Lung (tissue), 12 donors: ENCODE data around the gene MCU. TPM values are rescaled to one million over a fixed set of nuclear protein-coding genes. Genes with fewer than 3 reads are reported as not detected.
"Not testable (repeated sequence)": the region's sequence is repeated elsewhere in the genome, so short reads cannot be mapped to it uniquely, and the experiment has no call there.

ENCODE experiments used
- ATAC-seq: fragments of 200-7000 bp; cut with Tn5 transposase; one replicate; pipeline ENCODE4 v1.9.1; 2020; ENCODE audit warnings: moderate number of reproducible peaks; ENCODE audit not compliant: insufficient read depth, low FRiP score
- DNase-seq, 3 donors: peaks; one replicate each; pipeline ENCODE4 v3.0.0-alpha.2; 2013 to 2017
- H3K27ac ChIP-seq, 2 donors: one replicate each; pipeline ENCODE4 v1.5.1; 2013; ENCODE audit warnings: mild to moderate bottlenecking in 2 of 2, moderate library complexity in 2 of 2, control low read depth in 1 of 2, inconsistent platforms in 1 of 2, low read depth in 1 of 2, low read length in 1 of 2
- H3K27me3 ChIP-seq, 3 donors: one replicate each; pipeline ENCODE4 v1.5.1; 2013; ENCODE audit warnings: low read length in 2 of 3; ENCODE audit not compliant: control insufficient read depth in 3 of 3, insufficient read depth in 3 of 3
- H3K36me3 ChIP-seq, 4 donors: one replicate each; pipeline ENCODE4 v1.5.1; 2013; ENCODE audit warnings: low read length in 4 of 4, mild to moderate bottlenecking in 1 of 4, moderate library complexity in 1 of 4; ENCODE audit not compliant: control insufficient read depth in 4 of 4, insufficient read depth in 4 of 4
- H3K4me1 ChIP-seq, 5 donors: one replicate each; pipeline ENCODE4 v1.5.1; 2013; ENCODE audit warnings: low read length in 5 of 5, mild to moderate bottlenecking in 2 of 5, moderate library complexity in 1 of 5; ENCODE audit not compliant: control insufficient read depth in 5 of 5, insufficient read depth in 5 of 5
- H3K4me3 ChIP-seq: one replicate; pipeline ENCODE4 v1.5.1; 2013; ENCODE audit warnings: mild to moderate bottlenecking, control low read depth, moderate library complexity
- H3K9ac ChIP-seq, 2 donors: one replicate each; pipeline ENCODE4 v1.5.1; 2013; ENCODE audit warnings: low read length in 2 of 2, control low read depth in 1 of 2; ENCODE audit not compliant: insufficient read depth in 1 of 2
- H3K9me3 ChIP-seq, 4 donors: one replicate each; pipeline ENCODE4 v1.5.1; 2013; ENCODE audit warnings: low read length in 3 of 4, mild to moderate bottlenecking in 1 of 4, moderate library complexity in 1 of 4; ENCODE audit not compliant: control insufficient read depth in 4 of 4, insufficient read depth in 3 of 4
- CTCF ChIP-seq: IDR thresholded peaks from 2 replicates; pipeline ENCODE4 v1.5.1; 2012; ENCODE audit warnings: mild to moderate bottlenecking; ENCODE audit errors: control extremely low read depth, extremely low read depth
- WGBS, 2 donors: extraction: QIAGEN DNeasy Blood & Tissue Kit; methylation state at CpG; one replicate each; pipeline ENCODE4 v1.1.7; 2013; 5-methylcytosine and 5-hydroxymethylcytosine counted together
- polyA plus RNA-seq, 2 donors: library from polyadenylated mRNA; stranded (reverse); fragments of 200-250 nt; gene quantifications; one replicate each; pipeline ENCODE4 v1.2.1, GENCODE V29; 2013
- total RNA-seq, 2 donors: library from RNA; depleted of rRNA in 1 of 2; stranded (reverse); fragments of >200 nt in 1 of 2; gene quantifications; one replicate each; pipeline ENCODE4 v1.2.1, GENCODE V29; 2014 to 2021
- donor health status: control.
- donor health status: control.
- donor health status: Bipolar disorder and iron deficiency.
- donor health status: healthy.
- donor health status: DM: yes; HTN: yes; CAD: no.

The MCU gene
- total and polyA plus RNA-seq, 4 donors, result 23.1 to 70.7 (median 29.0) TPM

DNA sequence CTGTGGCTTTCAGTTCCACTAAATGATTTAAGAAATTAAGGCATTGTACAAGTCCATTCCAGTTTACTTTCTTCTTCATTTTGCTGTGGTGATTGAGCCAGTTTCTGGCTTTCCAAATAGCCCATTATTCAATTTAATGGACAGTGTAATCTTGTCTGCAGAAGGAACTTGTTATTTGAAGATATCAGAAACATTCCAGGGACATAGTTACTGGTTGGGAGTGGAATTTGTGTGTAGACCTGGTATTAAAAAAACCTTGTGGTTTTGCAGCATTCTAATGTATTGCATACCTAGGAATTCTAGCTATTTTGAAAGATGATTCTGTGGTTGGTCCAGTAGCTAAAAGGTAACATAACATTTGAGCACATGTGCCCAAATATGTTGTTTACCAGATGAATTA lies 72.2 kb downstream of the MCU start:
- no peak overlapping the region for H3K27ac ChIP-seq
- H3K4me1 ChIP-seq, result peaks cover 0 to 3% (median 0%) of the 10 kb centered on the region in 5 donors
- no peak overlapping the region for H3K9ac ChIP-seq
- no peaks in the 10 kb centered on the region for H3K27me3 ChIP-seq
- no peak for TF ChIP-seq CTCF
- ATAC-seq, result no peak
- H3K36me3 ChIP-seq, result peaks cover 0 to 2% (median 0%) of the 10 kb centered on the region in 4 donors
- peaks cover 0 to 1% (median 0%) of the 10 kb centered on the region in 4 donors for H3K9me3 ChIP-seq
- no peak overlapping the region for H3K4me3 ChIP-seq
- no peak for DNase-seq

- peaks cover 0 to 3% (median 0%) of the 10 kb centered on the region in 5 donors for H3K4me1 ChIP-seq
- peaks cover 0 to 1% (median 0%) of the 10 kb centered on the region in 4 donors for H3K9me3 ChIP-seq
- ATAC-seq (no peak), DNase-seq (no peak)
- H3K9ac ChIP-seq, result no peak overlapping the region
- no peaks in the 10 kb centered on the region for H3K27me3 ChIP-seq
- no peak overlapping the region for H3K4me3 ChIP-seq
- H3K27ac ChIP-seq, result no peak overlapping the region
- TF ChIP-seq CTCF, result no peak
- 92 to 95% methylated on average over 3 of the region's 3 CpGs for WGBS, 2 donors
- peaks cover 0 to 2% (median 0%) of the 10 kb centered on the region in 4 donors for H3K36me3 ChIP-seq
Measured at GRCh38 chr10:72765051-72765745, 73.3 kb downstream of the MCU start.

- H3K9me3 ChIP-seq, result peaks cover 0 to 14% (median 4%) of the 10 kb centered on the region in 4 donors
- H3K36me3 ChIP-seq, DNase-seq, H3K4me3 ChIP-seq, ATAC-seq, H3K4me1 ChIP-seq, H3K9ac ChIP-seq, H3K27ac ChIP-seq, H3K27me3 ChIP-seq: not testable (repeated sequence)
Measured at GRCh38 chr10:72771195-72771594, 79.3 kb downstream of the MCU start.

GRCh38 chr10:72772031-72772430 lies 80.1 kb downstream of the MCU start:
- Histone ChIP-seq H3K36me3 (peaks cover 0 to 7% (median 0%) of the 10 kb centered on the region in 4 donors), H3K4me1 (no peaks in the 10 kb centered on the region), H3K27ac (no peak overlapping the region), H3K9me3 (peaks cover 0 to 14% (median 4%) of the 10 kb centered on the region in 4 donors), H3K27me3 (no peaks in the 10 kb centered on the region), H3K9ac (no peak overlapping the region), H3K4me3 (no peak overlapping the region)
- TF ChIP-seq CTCF, result no peak
- ATAC-seq (no peak), DNase-seq (no peak)
- 95 to 100% methylated on average over 1 of the region's 1 CpG for WGBS, 2 donors
